ENCODE results near the gene PHOX2A.
A peak's percentile ranks its signal among the peaks of the same experiment; 100 is the strongest.
"Not testable (repeated sequence)": the region's sequence is repeated elsewhere in the genome, so short reads cannot be mapped to it uniquely, and the experiment has no call there.

PHOX2A gene

GRCh38 chr11:72280726-72281315 lies 36.8 kb upstream of the PHOX2A start:
- DNase-seq (ENCODE audit: low read depth, low spot score) = no peak
- POLR2A ChIA-PET = no interaction called here
- TF ChIP-seq CTCF (IDR thresholded peaks at IDR 0.05; ENCODE audit: insufficient read depth, low read length, missing control alignments) = no peak
- H3K4me3 ChIP-seq (ENCODE audit: low read depth, low read length) = no peak overlapping the region
- CTCF ChIA-PET = no interaction called here

- no peak for DNase-seq (ENCODE audit: low read depth, low spot score)
- no peak for TF ChIP-seq CTCF (IDR thresholded peaks at IDR 0.05; ENCODE audit: insufficient read depth, low read length, missing control alignments)
- ChIA-PET CTCF (interaction anchor here (0.9 to 1.2 kb wide), 2 partner anchors 8 to 151 kb away, joined by 3 read pairs; no protein-coding TSS in a partner anchor), POLR2A (no interaction called here)
- no peak overlapping the region for H3K4me3 ChIP-seq (ENCODE audit: low read depth, low read length)
These were observed 36.1 kb upstream of the PHOX2A start for GRCh38 chr11:72280037-72280436.

GRCh38 chr11:72278905-72279304 lies 34.9 kb upstream of the PHOX2A start:
- H3K4me3 ChIP-seq (ENCODE audit: low read depth, low read length) = no peak overlapping the region
- CTCF ChIA-PET = interaction anchor here (0.7 to 1.3 kb wide), 4 partner anchors 11 to 153 kb away, joined by 3 read pairs; no protein-coding TSS in a partner anchor
- DNase-seq (ENCODE audit: low read depth, low spot score) = peak; percentile 24

GRCh38 chr11:72274435-72274834 lies 30.5 kb upstream of the PHOX2A start:
- ChIA-PET POLR2A (no interaction called here), CTCF (no interaction called here)
- no peak for DNase-seq (ENCODE audit: low read depth, low spot score)
- TF ChIP-seq CTCF (IDR thresholded peaks at IDR 0.05; ENCODE audit: insufficient read depth, low read length, missing control alignments) = no peak
- H3K4me3 ChIP-seq (ENCODE audit: low read depth, low read length) = no peak overlapping the region

More at GRCh38 chr11:72278905-72279304, 34.9 kb upstream of the PHOX2A start:
- POLR2A ChIA-PET = no interaction called here
- no peak for TF ChIP-seq CTCF (IDR thresholded peaks at IDR 0.05; ENCODE audit: insufficient read depth, low read length, missing control alignments)

GRCh38 chr11:72271980-72272379 lies 28.0 kb upstream of the PHOX2A start:
- TF ChIP-seq CTCF (IDR thresholded peaks at IDR 0.05; ENCODE audit: insufficient read depth, low read length, missing control alignments) = no peak
- DNase-seq (ENCODE audit: low read depth, low spot score) = no peak
- ChIA-PET POLR2A (no interaction called here), CTCF (interaction anchor here (1.0 to 2.9 kb wide), 3 partner anchors 10 to 142 kb away, joined by 3 to 9 read pairs (median 4); no protein-coding TSS in a partner anchor)
- no peak overlapping the region for H3K4me3 ChIP-seq (ENCODE audit: low read depth, low read length)

- ChIA-PET POLR2A (no interaction called here), CTCF (interaction anchor here (0.9 to 1.3 kb wide), 3 partner anchors 45 to 162 kb away, joined by 3 to 4 read pairs (median 4); no protein-coding TSS in a partner anchor)
- TF ChIP-seq CTCF (IDR thresholded peaks at IDR 0.05; ENCODE audit: insufficient read depth, low read length, missing control alignments) = no peak
- no peak for DNase-seq (ENCODE audit: low read depth, low spot score)
- H3K4me3 ChIP-seq (ENCODE audit: low read depth, low read length) = no peak overlapping the region
These were observed 24.1 kb upstream of the PHOX2A start for GRCh38 chr11:72267956-72268617.

- POLR2A ChIA-PET; H3K4me3 ChIP-seq (ENCODE audit: low read depth, low read length); DNase-seq (ENCODE audit: low read depth, low spot score): not testable (repeated sequence)
- CTCF ChIA-PET = interaction anchor here (0.8 to 1.9 kb wide), 5 partner anchors 12 to 418 kb away, joined by 3 to 4 read pairs (median 4); no protein-coding TSS in a partner anchor
These were observed 23.0 kb upstream of the PHOX2A start for GRCh38 chr11:72266960-72267359.
